ENCODE results near the gene COMMD8. TPM values are rescaled to one million over a fixed set of nuclear protein-coding genes. Genes with fewer than 3 reads are reported as not detected.

COMMD8 gene
- total and polyA plus RNA-seq, 10 of the 15 experiments (the other 5 are each of a cell fraction or from before 2014, with no cell fraction given), result 27.6 to 156 (median 48.4) TPM

DNA sequence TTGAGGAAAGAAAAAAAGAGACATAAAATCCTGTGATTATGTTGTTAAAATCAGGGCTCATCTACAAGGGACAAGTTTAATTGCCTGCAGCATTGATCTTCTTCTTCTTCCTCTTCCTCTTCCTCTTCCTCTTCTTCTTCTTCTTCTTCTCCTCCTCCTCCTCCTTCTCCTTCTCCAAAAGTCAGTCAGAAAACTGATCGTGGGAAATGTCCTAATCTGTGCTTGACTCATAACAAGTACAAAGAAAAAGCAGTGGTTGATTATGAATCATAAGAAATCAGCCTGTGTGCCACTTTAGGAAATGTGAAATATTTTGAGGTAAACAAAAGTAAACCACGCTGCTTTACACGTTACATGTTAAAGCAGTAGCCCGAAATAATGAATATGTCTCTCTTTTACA, 18.8 kb upstream of the COMMD8 start (continued):
- peak in 1 of 2 experiments; percentile 61; a peak in 1 of 4 replicates for TF ChIP-seq ETV6 (conservative IDR thresholded peaks at IDR 0.05 in 1 of 2, IDR thresholded peaks at IDR 0.05 in 1 of 2; ENCODE audit: borderline replicate concordance in 1 of 2, low read depth in 1 of 2)

DNA sequence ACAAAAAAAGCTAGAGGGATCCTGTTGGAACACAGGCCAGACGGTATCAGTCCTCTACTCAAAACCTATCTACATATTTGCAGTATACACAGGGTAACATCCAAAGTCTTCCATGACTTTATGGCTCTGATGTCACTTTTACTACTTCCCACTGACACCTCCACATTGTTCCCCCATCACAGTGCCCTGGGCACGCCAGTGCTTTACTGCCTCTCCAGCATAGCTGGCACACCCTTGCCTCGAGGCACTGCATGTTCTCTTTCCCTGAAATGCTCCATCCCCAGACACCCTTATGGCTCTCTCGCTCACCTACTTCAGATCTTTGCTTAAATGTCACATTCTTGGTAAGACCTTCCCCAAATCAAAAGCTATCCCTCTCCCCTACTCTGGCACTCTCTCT, 15.3 kb upstream of the COMMD8 start:
- RAD21 ChIA-PET (ENCODE audit: unreplicated experiment), result interaction anchor here (0.6 kb wide), 1 partner anchor 916 kb away, joined by 3 read pairs; no protein-coding TSS in a partner anchor
- Histone ChIP-seq H3K4me3 (no peak overlapping the region), H3K27me3 (replicated peaks in 1 of 2; ENCODE audit: control insufficient read depth in 2 of 2, insufficient read depth in 2 of 2, low read length in 1 of 2) (no peaks in the 10 kb centered on the region), H3K36me3 (ENCODE audit: control insufficient read depth in 2 of 2, insufficient read depth in 2 of 2, low read length in 1 of 2) (no peaks in the 10 kb centered on the region), H3K27ac (ENCODE audit: control insufficient read depth, insufficient read depth) (no peak overlapping the region), H4K20me1 (ENCODE audit: control insufficient read depth, insufficient read depth) (no peaks in the 10 kb centered on the region), H3K9ac (ENCODE audit: control insufficient read depth, insufficient read depth, low read length) (no peak overlapping the region), H3K4me1 (ENCODE audit: control insufficient read depth, insufficient read depth, low read length) (peaks cover 6% of the 10 kb centered on the region), H2AFZ (ENCODE audit: control insufficient read depth, low read depth, low read length) (no peak overlapping the region), H3K79me2 (ENCODE audit: control insufficient read depth, insufficient read depth, low read length) (no peaks in the 10 kb centered on the region), H3K4me2 (ENCODE audit: control insufficient read depth, insufficient read depth) (no peak overlapping the region), H3K9me3 (replicated peaks; ENCODE audit: control insufficient read depth, insufficient read depth, low read length) (no peaks in the 10 kb centered on the region)
- intact Hi-C loops (cut with micrococcal nuclease; ENCODE audit: unreplicated experiment), result no loop called here
- ATAC-seq (no peak), DNase-seq (ENCODE audit: low read depth, low spot score) (no peak), FAIRE-seq (no peak)
- WGBS (ENCODE audit: insufficient coverage, insufficient replicate concordance, low lambda C conversion rate, missing lambda C conversion rate), result 72% methylated on average over 4 of the region's 4 CpGs
- SMC1A ChIA-PET (ENCODE audit: uncharacterized antibody, unreplicated experiment), result interaction anchor here (0.7 to 1.3 kb wide), 3 partner anchors 13 to 220 kb away, joined by 3 to 4 read pairs (median 4); no protein-coding TSS in a partner anchor
- POLR2A ChIA-PET, result no interaction called here
- CTCF ChIA-PET, result interaction anchor here (0.9 kb wide), 1 partner anchor 15 kb away, joined by 4 read pairs; the partner anchor contains the start of gene COMMD8
- no peak for TF ChIP-seq BHLHE40 (IDR thresholded peaks at IDR 0.05; ENCODE audit: borderline replicate concordance in 1 of 2, low read depth in 2 of 2, low read length in 1 of 2)
- TF ChIP-seq, protein P1, sequence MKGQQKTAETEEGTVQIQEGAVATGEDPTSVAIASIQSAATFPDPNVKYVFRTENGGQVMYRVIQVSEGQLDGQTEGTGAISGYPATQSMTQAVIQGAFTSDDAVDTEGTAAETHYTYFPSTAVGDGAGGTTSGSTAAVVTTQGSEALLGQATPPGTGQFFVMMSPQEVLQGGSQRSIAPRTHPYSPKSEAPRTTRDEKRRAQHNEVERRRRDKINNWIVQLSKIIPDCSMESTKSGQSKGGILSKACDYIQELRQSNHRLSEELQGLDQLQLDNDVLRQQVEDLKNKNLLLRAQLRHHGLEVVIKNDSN (IDR thresholded peaks at IDR 0.05; ENCODE audit: borderline replicate concordance, extremely low read length, insufficient read depth, low read depth, low read length), result no peak
- TF ChIP-seq ESRRA (IDR thresholded peaks at IDR 0.05; ENCODE audit: low read length), result no peak
- no peak for TF ChIP-seq EED (IDR thresholded peaks at IDR 0.05; ENCODE audit: low read depth)
- no peak for TF ChIP-seq ZBED1 (IDR thresholded peaks at IDR 0.05; ENCODE audit: borderline replicate concordance)
- no peak for TF ChIP-seq TCF7 (IDR thresholded peaks at IDR 0.05; ENCODE audit: borderline replicate concordance)
- TF ChIP-seq, protein P2, sequence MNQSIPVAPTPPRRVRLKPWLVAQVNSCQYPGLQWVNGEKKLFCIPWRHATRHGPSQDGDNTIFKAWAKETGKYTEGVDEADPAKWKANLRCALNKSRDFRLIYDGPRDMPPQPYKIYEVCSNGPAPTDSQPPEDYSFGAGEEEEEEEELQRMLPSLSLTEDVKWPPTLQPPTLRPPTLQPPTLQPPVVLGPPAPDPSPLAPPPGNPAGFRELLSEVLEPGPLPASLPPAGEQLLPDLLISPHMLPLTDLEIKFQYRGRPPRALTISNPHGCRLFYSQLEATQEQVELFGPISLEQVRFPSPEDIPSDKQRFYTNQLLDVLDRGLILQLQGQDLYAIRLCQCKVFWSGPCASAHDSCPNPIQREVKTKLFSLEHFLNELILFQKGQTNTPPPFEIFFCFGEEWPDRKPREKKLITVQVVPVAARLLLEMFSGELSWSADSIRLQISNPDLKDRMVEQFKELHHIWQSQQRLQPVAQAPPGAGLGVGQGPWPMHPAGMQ (IDR thresholded peaks at IDR 0.05; ENCODE audit: borderline replicate concordance), result no peak
- no peak for TF ChIP-seq RFX5 (IDR thresholded peaks at IDR 0.05; ENCODE audit: low read depth, low read length)
- no peak for TF ChIP-seq MYB (IDR thresholded peaks at IDR 0.05; ENCODE audit: borderline replicate concordance, low read depth, low read length)
- TF ChIP-seq FOXK2 (IDR thresholded peaks at IDR 0.05), result no peak
- no peak for TF ChIP-seq NR2C2 (IDR thresholded peaks at IDR 0.05; ENCODE audit: borderline replicate concordance, control insufficient read depth, insufficient read length, low read depth)
- BruUV-seq (replicated peaks), result no TSS peak
- in situ Hi-C loops (cut with MboI), result no loop called here
